Skeletal muscle tissue (tissue), 4 donors: ENCODE data around the gene PML. TPM values are rescaled to one million over a fixed set of nuclear protein-coding genes. Genes with fewer than 3 reads are reported as not detected.

Experiments used
- H3K27ac ChIP-seq: one replicate; pipeline ENCODE4 v1.7.0; 2013; ENCODE audit warnings: mild to moderate bottlenecking, low read depth, low read length, inconsistent platforms
- H3K27me3 ChIP-seq, 3 donors: one replicate each; pipeline ENCODE4 v1.7.0; 2013; ENCODE audit warnings: low read length in 3 of 3; ENCODE audit not compliant: control insufficient read depth in 3 of 3, insufficient read depth in 3 of 3
- H3K36me3 ChIP-seq, 3 donors: one replicate each; pipeline ENCODE4 v1.7.0; 2013; ENCODE audit warnings: low read length in 3 of 3; ENCODE audit not compliant: control insufficient read depth in 3 of 3, insufficient read depth in 3 of 3
- H3K4me1 ChIP-seq, 3 donors: one replicate each; pipeline ENCODE4 v1.7.0; 2013; ENCODE audit warnings: low read length in 3 of 3, mild to moderate bottlenecking in 3 of 3; ENCODE audit not compliant: control insufficient read depth in 3 of 3, insufficient read depth in 3 of 3
- H3K4me3 ChIP-seq, 3 donors: one replicate each; pipeline ENCODE4 v1.7.0; 2013; ENCODE audit warnings: low read length in 3 of 3
- H3K9ac ChIP-seq, 3 donors: one replicate each; pipeline ENCODE4 v1.7.0; 2013; ENCODE audit warnings: low read length in 3 of 3, mild to moderate bottlenecking in 3 of 3, moderate library complexity in 2 of 3, low read depth in 1 of 3
- H3K9me3 ChIP-seq, 3 donors: one replicate each; pipeline ENCODE4 v1.7.0; 2013; ENCODE audit warnings: low read length in 3 of 3; ENCODE audit not compliant: control insufficient read depth in 3 of 3
- total RNA-seq: library from RNA; depleted of rRNA; stranded (reverse); fragments of >200 nt; gene quantifications from one replicate; pipeline ENCODE4 v1.2.3, GENCODE V29; 2014
- donor health status: Osteomylitis.

Gene PML
- total RNA-seq, 1 donor from 2014 or later, result 14.1 TPM

- H3K9ac ChIP-seq, result no peak overlapping the region
- H3K9me3 ChIP-seq, result no peaks in the 10 kb centered on the region
- peaks cover 18 to 23% (median 18%) of the 10 kb centered on the region in 3 donors for H3K4me1 ChIP-seq
- H3K27me3 ChIP-seq, result no peaks in the 10 kb centered on the region
- H3K4me3 ChIP-seq, result no peak overlapping the region
- H3K36me3 ChIP-seq, result peaks cover 29 to 39% (median 36%) of the 10 kb centered on the region in 3 donors
- H3K27ac ChIP-seq, result no peak overlapping the region
Measured at GRCh38 chr15:74022706-74023470, 28.4 kb downstream of the PML start.

DNA sequence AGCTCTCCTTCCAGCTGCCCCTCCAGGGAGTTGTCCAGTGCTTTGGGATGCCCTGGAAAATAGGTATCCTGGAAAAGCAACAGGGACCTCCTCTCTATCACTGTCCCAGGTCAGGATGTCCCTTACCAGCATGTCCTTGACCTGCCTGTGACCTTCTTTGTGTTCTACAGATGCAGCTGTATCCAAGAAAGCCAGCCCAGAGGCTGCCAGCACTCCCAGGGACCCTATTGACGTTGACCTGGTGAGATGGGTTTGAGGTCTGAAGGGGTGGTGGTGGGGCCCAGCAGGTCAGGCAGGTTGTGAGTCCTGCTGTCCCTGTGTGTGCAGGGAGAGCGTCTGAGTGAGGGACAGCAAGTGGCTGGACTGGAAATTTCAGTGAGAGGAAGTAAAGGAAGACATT, 30.2 kb downstream of the PML start:
- H3K27me3 ChIP-seq, result no peaks in the 10 kb centered on the region
- peaks cover 18 to 23% (median 18%) of the 10 kb centered on the region in 3 donors for H3K4me1 ChIP-seq
- no peaks in the 10 kb centered on the region for H3K9me3 ChIP-seq
- H3K9ac ChIP-seq, result no peak overlapping the region
- H3K36me3 ChIP-seq, result peaks cover 26 to 41% (median 37%) of the 10 kb centered on the region in 3 donors
- H3K27ac ChIP-seq, result no peak overlapping the region
- H3K4me3 ChIP-seq, result no peak overlapping the region

DNA sequence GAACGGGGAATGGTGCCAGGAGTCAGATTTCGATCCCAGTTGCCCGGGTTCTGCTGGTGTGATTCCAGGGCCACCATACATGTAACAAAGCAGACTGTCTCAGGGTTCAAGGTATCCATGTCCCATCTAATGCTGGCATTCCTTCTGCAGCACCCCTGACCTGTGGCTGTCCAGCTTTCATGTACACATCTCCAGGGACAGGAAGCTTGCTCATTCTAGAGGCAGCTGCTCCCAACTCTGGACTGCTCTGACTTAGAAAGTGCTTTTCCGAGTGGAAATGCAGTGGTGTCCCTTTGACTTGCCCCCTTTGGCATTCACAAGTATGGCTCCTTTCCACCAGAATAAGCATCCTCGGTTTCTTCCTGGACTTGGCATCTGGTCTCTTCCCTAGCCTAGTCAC, 30.9 kb downstream of the PML start:
- Histone ChIP-seq H3K4me3 (no peak overlapping the region), H3K27ac (no peak overlapping the region), H3K36me3 (peaks cover 26 to 41% (median 37%) of the 10 kb centered on the region in 3 donors), H3K9ac (no peak overlapping the region), H3K4me1 (peaks cover 18 to 23% (median 18%) of the 10 kb centered on the region in 3 donors), H3K9me3 (no peaks in the 10 kb centered on the region), H3K27me3 (no peaks in the 10 kb centered on the region)

DNA sequence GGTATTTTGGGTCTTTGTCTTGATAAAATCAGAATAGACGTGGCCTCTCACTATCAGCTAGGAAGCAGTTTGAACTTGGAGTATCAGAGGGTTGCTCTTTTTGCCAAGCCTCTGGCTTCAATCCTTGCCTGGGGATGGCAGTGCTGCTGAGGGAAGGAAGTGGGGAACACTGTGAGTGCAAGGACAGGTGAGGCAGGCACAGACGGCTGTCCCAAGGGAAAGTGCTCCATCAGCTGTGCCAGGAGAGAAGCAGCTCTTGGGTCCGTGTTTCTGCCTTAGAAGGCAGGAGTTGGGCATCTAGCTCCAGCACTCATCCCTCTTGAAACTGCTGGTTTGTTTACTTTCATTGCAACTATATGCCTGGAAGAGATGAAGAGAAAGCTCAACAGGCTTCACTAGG, 33.2 kb downstream of the PML start:
- Histone ChIP-seq H3K36me3 (peaks cover 20 to 44% (median 37%) of the 10 kb centered on the region in 3 donors), H3K27ac (no peak overlapping the region)

DNA sequence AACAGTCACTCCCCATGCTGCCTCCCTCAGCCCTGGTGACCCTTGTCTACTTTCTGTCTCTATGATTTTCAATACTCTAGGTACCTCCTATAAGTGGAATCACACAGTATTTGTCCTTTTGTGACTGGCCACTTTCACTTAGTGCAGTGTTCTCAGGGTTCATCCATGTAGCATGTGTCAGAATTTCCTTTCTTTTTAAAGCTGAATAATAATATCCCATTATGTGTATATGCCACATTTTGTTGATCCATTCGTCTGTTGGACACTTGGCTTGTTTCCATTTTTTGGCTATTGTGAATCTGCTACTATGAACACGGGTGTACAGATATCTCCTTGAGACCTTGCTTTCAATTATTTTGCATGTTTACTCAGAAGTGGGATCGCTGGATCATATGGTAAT, 34.1 kb downstream of the PML start:
- Histone ChIP-seq H3K4me3 (no peak overlapping the region), H3K9me3 (no peaks in the 10 kb centered on the region), H3K36me3 (peaks cover 18 to 43% (median 35%) of the 10 kb centered on the region in 3 donors), H3K4me1 (peaks cover 18 to 25% (median 22%) of the 10 kb centered on the region in 3 donors), H3K9ac (no peak overlapping the region), H3K27me3 (no peaks in the 10 kb centered on the region), H3K27ac (no peak overlapping the region)

More for the DNA sequence above, 33.2 kb downstream of the PML start:
- no peak overlapping the region for H3K9ac ChIP-seq
- H3K27me3 ChIP-seq, result no peaks in the 10 kb centered on the region
- peaks cover 18 to 23% (median 18%) of the 10 kb centered on the region in 3 donors for H3K4me1 ChIP-seq
- H3K4me3 ChIP-seq, result no peak overlapping the region
- no peaks in the 10 kb centered on the region for H3K9me3 ChIP-seq

- Histone ChIP-seq H3K27ac (no peak overlapping the region), H3K36me3 (peaks cover 35 to 51% (median 40%) of the 10 kb centered on the region in 3 donors)
Measured at GRCh38 chr15:74032046-74032445, 37.5 kb downstream of the PML start.

GRCh38 chr15:74032606-74033561, 38.4 kb downstream of the PML start:
- peaks cover 0 to 5% (median 2%) of the 10 kb centered on the region in 3 donors for H3K4me1 ChIP-seq
- H3K27ac ChIP-seq, result no peak overlapping the region
- H3K27me3 ChIP-seq, result no peaks in the 10 kb centered on the region
- H3K9ac ChIP-seq, result no peak overlapping the region
- H3K36me3 ChIP-seq, result peaks cover 34 to 50% (median 40%) of the 10 kb centered on the region in 3 donors
- H3K9me3 ChIP-seq, result no peaks in the 10 kb centered on the region
- no peak overlapping the region for H3K4me3 ChIP-seq

More at GRCh38 chr15:74032046-74032445, 37.5 kb downstream of the PML start:
- Histone ChIP-seq H3K9ac (no peak overlapping the region), H3K27me3 (no peaks in the 10 kb centered on the region), H3K9me3 (no peaks in the 10 kb centered on the region), H3K4me1 (peaks cover 5% of the 10 kb centered on the region in 3 donors), H3K4me3 (no peak overlapping the region)

DNA sequence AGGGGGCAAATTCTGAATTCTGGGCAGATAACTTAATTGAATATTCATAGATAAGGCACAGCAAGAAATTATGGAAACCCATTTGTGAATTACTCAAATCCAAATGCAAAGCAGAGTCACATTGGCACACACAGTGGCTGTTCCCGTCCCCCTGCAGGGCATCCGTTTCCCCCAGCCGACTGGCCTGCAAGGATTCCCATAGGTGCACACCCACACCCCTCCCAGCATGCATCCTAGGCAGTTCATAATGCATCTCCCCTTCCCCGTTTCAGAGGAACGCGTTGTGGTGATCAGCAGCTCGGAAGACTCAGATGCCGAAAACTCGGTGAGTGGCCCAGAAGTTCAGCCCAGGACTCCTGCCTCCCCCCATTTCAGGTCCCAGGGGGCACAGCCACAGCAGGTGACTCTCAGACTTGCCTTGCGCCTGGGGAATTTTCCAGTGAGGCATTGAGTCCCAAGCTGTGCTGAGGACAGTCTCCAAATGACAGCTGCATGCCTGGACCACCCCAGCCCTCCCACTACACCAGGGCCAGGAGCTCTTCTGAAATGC, 39.8 kb downstream of the PML start:
- Histone ChIP-seq H3K4me1 (peaks cover 4 to 6% (median 5%) of the 10 kb centered on the region in 3 donors), H3K4me3 (no peak overlapping the region), H3K9ac (no peak overlapping the region), H3K27me3 (no peaks in the 10 kb centered on the region), H3K36me3 (peaks cover 34 to 45% (median 40%) of the 10 kb centered on the region in 3 donors), H3K27ac (no peak overlapping the region), H3K9me3 (no peaks in the 10 kb centered on the region)

GRCh38 chr15:74035121-74036017, 40.9 kb downstream of the PML start:
- Histone ChIP-seq H3K9me3 (no peaks in the 10 kb centered on the region), H3K9ac (no peak overlapping the region), H3K27ac (no peak overlapping the region), H3K4me1 (peaks cover 12 to 15% (median 14%) of the 10 kb centered on the region in 3 donors), H3K27me3 (no peaks in the 10 kb centered on the region), H3K4me3 (no peak overlapping the region), H3K36me3 (peaks cover 34 to 45% (median 40%) of the 10 kb centered on the region in 3 donors)
